Measurements from ENCODE around the gene SLC2A3.
A peak's percentile ranks its signal among the peaks of the same experiment; 100 is the strongest.

The SLC2A3 gene

DNA sequence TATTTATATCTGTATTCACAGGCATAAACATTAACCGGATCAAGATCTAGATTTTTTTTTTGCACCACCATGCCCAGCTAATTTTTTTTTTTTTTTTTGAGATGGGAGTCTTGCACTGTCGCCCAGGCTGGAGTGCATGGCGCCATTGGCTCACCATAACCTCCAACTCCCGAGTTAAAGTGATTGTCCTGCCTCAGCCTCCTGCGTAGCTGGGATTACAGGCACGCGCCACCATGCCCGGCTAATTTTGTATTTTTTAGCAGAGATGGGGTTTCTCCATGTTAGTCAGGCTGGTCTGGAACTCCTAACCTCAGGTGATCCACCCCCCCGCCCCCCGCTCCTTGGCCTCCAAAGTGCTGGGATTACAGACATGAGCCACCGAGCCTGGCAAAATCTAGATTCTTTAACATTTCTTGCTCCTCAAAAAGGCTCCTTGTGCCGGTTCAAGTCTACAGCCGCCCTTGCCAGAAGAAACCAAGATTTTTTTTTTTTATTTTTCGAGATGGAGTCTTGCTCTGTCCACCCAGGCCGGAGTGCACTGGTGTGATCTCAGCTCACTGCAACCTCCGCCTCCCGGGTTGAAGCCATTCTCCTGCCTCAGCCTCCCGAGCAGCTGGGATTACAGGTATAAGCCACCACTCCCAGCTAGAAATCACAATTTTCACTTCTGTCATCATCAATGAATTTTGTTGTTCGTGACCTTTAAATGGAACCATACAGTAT is 36.9 kb upstream of the SLC2A3 start:
- TF ChIP-seq FOXP2 (optimal IDR thresholded peaks at IDR 0.05; ENCODE audit: borderline replicate concordance, extremely low read depth, extremely low read length, insufficient read depth) (no peak), REST (IDR thresholded peaks at IDR 0.05; ENCODE audit: insufficient read depth in 1 of 2, low read depth in 2 of 2, low read length in 2 of 2) (no peak), POLR2AphosphoS5 (IDR thresholded peaks at IDR 0.05; ENCODE audit: low read depth, low read length) (no peak), TAF1 (IDR thresholded peaks at IDR 0.05; ENCODE audit: borderline replicate concordance, insufficient read depth, low read length) (no peak), SIN3A (IDR thresholded peaks at IDR 0.05; ENCODE audit: borderline replicate concordance, insufficient read depth, low read length) (no peak)

- TF ChIP-seq SIN3A (IDR thresholded peaks at IDR 0.05; ENCODE audit: borderline replicate concordance, insufficient read depth, low read length), result peak; percentile 48; the same call in 1 of the 2 replicates
- peak in 1 of 2 experiments; percentile 55; a peak in 1 of 4 replicates for TF ChIP-seq REST (IDR thresholded peaks at IDR 0.05; ENCODE audit: insufficient read depth in 1 of 2, low read depth in 2 of 2, low read length in 2 of 2)
- TF ChIP-seq FOXP2 (optimal IDR thresholded peaks at IDR 0.05; ENCODE audit: borderline replicate concordance, extremely low read depth, extremely low read length, insufficient read depth), result peak; percentile 99
- peak; percentile 63 for TF ChIP-seq POLR2AphosphoS5 (IDR thresholded peaks at IDR 0.05; ENCODE audit: low read depth, low read length)
- peak; percentile 60; the same call in 1 of the 2 replicates for TF ChIP-seq TAF1 (IDR thresholded peaks at IDR 0.05; ENCODE audit: borderline replicate concordance, insufficient read depth, low read length)
These were observed 34.7 kb upstream of the SLC2A3 start for GRCh38 chr12:7970475-7971252.

- no peak for TF ChIP-seq TAF1 (IDR thresholded peaks at IDR 0.05; ENCODE audit: borderline replicate concordance, insufficient read depth, low read length)
- TF ChIP-seq REST (IDR thresholded peaks at IDR 0.05; ENCODE audit: insufficient read depth in 1 of 2, low read depth in 2 of 2, low read length in 2 of 2), result no peak
- no peak for TF ChIP-seq SIN3A (IDR thresholded peaks at IDR 0.05; ENCODE audit: borderline replicate concordance, insufficient read depth, low read length)
- TF ChIP-seq POLR2AphosphoS5 (IDR thresholded peaks at IDR 0.05; ENCODE audit: low read depth, low read length), result no peak
- TF ChIP-seq FOXP2 (optimal IDR thresholded peaks at IDR 0.05; ENCODE audit: borderline replicate concordance, extremely low read depth, extremely low read length, insufficient read depth), result no peak
These were observed 30.6 kb upstream of the SLC2A3 start for GRCh38 chr12:7966563-7966962.

GRCh38 chr12:7961395-7962178 is 25.6 kb upstream of the SLC2A3 start:
- TF ChIP-seq POLR2AphosphoS5 (IDR thresholded peaks at IDR 0.05; ENCODE audit: low read depth, low read length) (no peak), SIN3A (IDR thresholded peaks at IDR 0.05; ENCODE audit: borderline replicate concordance, insufficient read depth, low read length) (no peak), TAF1 (IDR thresholded peaks at IDR 0.05; ENCODE audit: borderline replicate concordance, insufficient read depth, low read length) (no peak), REST (IDR thresholded peaks at IDR 0.05; ENCODE audit: insufficient read depth in 1 of 2, low read depth in 2 of 2, low read length in 2 of 2) (no peak), FOXP2 (optimal IDR thresholded peaks at IDR 0.05; ENCODE audit: borderline replicate concordance, extremely low read depth, extremely low read length, insufficient read depth) (no peak)

All from PFSK-1 (cell line).